CD4-positive, alpha-beta memory T cell (primary cell): ENCODE data around the gene SHB. TPM values are rescaled to one million over a fixed set of nuclear protein-coding genes. Genes with fewer than 3 reads are reported as not detected.
A peak's percentile ranks its signal among the peaks of the same experiment; 100 is the strongest.

ENCODE experiments used
- CTCF ChIA-PET: fragments of 350-600 bp; sonication (Branson Sonifier 250); formaldehyde crosslinking; loops from one replicate; lab custom pipeline; 2021; ENCODE audit warnings: inconsistent platforms; ENCODE audit not compliant: partially characterized antibody; lab: Charles Lee
- POLR2A ChIA-PET: fragments of 350-600 bp; sonication (Branson Sonifier 250); formaldehyde crosslinking; loops from one replicate; lab custom pipeline; 2021; ENCODE audit not compliant: partially characterized antibody; lab: Charles Lee
- DNase-seq, 5 donors: peaks; one replicate each; pipeline versions ENCODE4 v3.0.0 to v3.0.0-alpha.2; 2020 to 2022; ENCODE audit warnings: mixed read lengths in 1 of 5
- H3K27ac ChIP-seq: one replicate; pipeline ENCODE4 v1.7.0; 2013; ENCODE audit warnings: low read depth, low read length
- H3K27me3 ChIP-seq: 2 replicates; pipeline ENCODE4 v1.7.0; 2013; ENCODE audit warnings: mild to moderate bottlenecking, low read length, moderate library complexity; ENCODE audit not compliant: insufficient read depth
- H3K36me3 ChIP-seq: 2 replicates; pipeline ENCODE4 v1.7.0; 2013; ENCODE audit warnings: mild to moderate bottlenecking, low read length, moderate library complexity; ENCODE audit not compliant: insufficient read depth
- H3K4me1 ChIP-seq: 2 replicates; pipeline ENCODE4 v1.7.0; 2013; ENCODE audit warnings: mild to moderate bottlenecking, low read length, moderate library complexity; ENCODE audit not compliant: insufficient read depth
- H3K4me3 ChIP-seq, 2 donors: one replicate each; pipeline ENCODE4 v1.7.0; 2013; ENCODE audit warnings: low read length in 2 of 2, mild to moderate bottlenecking in 1 of 2
- H3K9me3 ChIP-seq, 2 donors: one replicate each; pipeline ENCODE4 v1.7.0; 2013; ENCODE audit warnings: low read length in 2 of 2, control low read depth in 1 of 2; ENCODE audit not compliant: control insufficient read depth in 1 of 2
- H3K27ac Mint-ChIP-seq, 7 donors: one replicate each; pipeline ENCODE4 v1.8.0; 2020 to 2021; ENCODE audit warnings: mixed read lengths in 7 of 7, mild to moderate bottlenecking in 6 of 7, inconsistent platforms in 3 of 7, moderate library complexity in 3 of 7
- H3K27me3 Mint-ChIP-seq, 2 donors: one replicate each; pipeline ENCODE4 v1.8.0; 2020 to 2021; ENCODE audit warnings: mixed read lengths in 2 of 2
- H3K36me3 Mint-ChIP-seq, 2 donors: one replicate each; pipeline ENCODE4 v1.8.0; 2020 to 2021; ENCODE audit warnings: mixed read lengths in 2 of 2, inconsistent platforms in 1 of 2, mild to moderate bottlenecking in 1 of 2
- H3K4me1 Mint-ChIP-seq, 4 donors: one replicate each; pipeline ENCODE4 v1.8.0; 2020 to 2021; ENCODE audit warnings: mixed read lengths in 4 of 4, mild to moderate bottlenecking in 1 of 4
- H3K4me3 Mint-ChIP-seq, 8 donors: one replicate each; pipeline ENCODE4 v1.8.0; 2020 to 2021; ENCODE audit warnings: mixed read lengths in 8 of 8, mild to moderate bottlenecking in 7 of 8, moderate library complexity in 6 of 8, inconsistent platforms in 3 of 8
- H3K9me3 Mint-ChIP-seq, 8 donors: one replicate each; pipeline ENCODE4 v1.8.0; 2020 to 2021; ENCODE audit warnings: mixed read lengths in 8 of 8, mild to moderate bottlenecking in 5 of 8, inconsistent platforms in 3 of 8, moderate library complexity in 1 of 8
- intact Hi-C: fragments of 100-400 bp; cut with micrococcal nuclease; formaldehyde crosslinking; loops from one replicate; pipeline ENCODE4 v1.15.1; 2023
- polyA plus RNA-seq, 2 donors: library from polyadenylated mRNA; unstranded; fragments of 300-500 nt; fragmentation: Illumina TruSeq; gene quantifications; one replicate each; pipeline ENCODE4 v1.2.3, GENCODE V29; 2021
- total RNA-seq, 2 experiments: library from RNA; stranded (reverse); gene quantifications; one replicate each; pipeline ENCODE4 v1.2.3, GENCODE V29; 2021

The SHB gene
- total and polyA plus RNA-seq, 4 experiments from 2014 or later: 0.10 to 1.3 (median 0.49) TPM

- Mint-ChIP-seq H3K4me3 (no peak overlapping the region), H3K36me3 (no peaks in the 10 kb centered on the region), H3K9me3 (peaks cover 0 to 2% (median 0%) of the 10 kb centered on the region in 8 donors), H3K27ac (no peak overlapping the region), H3K4me1 (peaks cover 0 to 2% (median under 1%) of the 10 kb centered on the region in 4 donors), H3K27me3 (peaks cover 17 to 29% of the 10 kb centered on the region in 2 donors)
- DNase-seq: no peak
- CTCF ChIA-PET: interaction anchor here (1.2 kb wide), 1 partner anchor 8 kb away, joined by 3 read pairs; no protein-coding TSS in a partner anchor
- intact Hi-C loops: no loop called here
- Histone ChIP-seq H3K4me1 (no peaks in the 10 kb centered on the region), H3K9me3 (no peaks in the 10 kb centered on the region), H3K4me3 (no peak overlapping the region), H3K27me3 (no peaks in the 10 kb centered on the region), H3K27ac (no peak overlapping the region), H3K36me3 (no peaks in the 10 kb centered on the region)
- POLR2A ChIA-PET: no interaction called here
Observed at GRCh38 chr9:38081356-38082108, 12.5 kb upstream of the SHB start.

DNA sequence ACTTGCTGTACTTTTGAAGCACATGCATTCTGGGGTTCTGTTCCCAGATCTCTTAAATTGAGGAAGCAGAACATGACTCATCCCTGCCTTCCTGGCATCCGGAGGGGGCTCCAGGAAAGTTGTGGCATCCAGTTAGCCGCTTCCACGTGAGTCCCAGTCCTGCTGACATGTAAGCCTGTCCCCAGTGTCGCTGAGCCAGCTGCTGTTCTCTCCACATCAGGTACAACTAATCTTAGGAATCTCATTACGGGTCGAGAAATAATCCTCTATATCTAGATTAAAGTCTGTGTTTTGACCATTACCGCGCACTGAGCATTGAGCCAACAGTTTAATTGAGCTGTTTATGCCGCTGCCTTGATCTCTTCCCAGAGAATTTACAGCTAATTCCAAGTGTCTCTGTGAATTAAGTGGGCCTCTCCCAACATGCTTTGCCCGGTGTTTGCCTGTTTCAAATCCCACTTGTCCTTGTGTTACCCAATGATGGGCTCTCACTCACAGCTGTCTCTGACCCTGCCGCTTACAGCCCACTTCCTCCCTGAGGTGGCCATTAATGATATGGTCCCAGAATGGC lies 10.5 kb upstream of the SHB start:
- Histone ChIP-seq H3K36me3 (no peaks in the 10 kb centered on the region), H3K27me3 (no peaks in the 10 kb centered on the region), H3K4me3 (no peak overlapping the region), H3K9me3 (no peaks in the 10 kb centered on the region), H3K27ac (no peak overlapping the region), H3K4me1 (no peaks in the 10 kb centered on the region)
- ChIA-PET POLR2A (no interaction called here), CTCF (interaction anchor here (2.2 kb wide), 1 partner anchor 8 kb away, joined by 7 read pairs; no protein-coding TSS in a partner anchor)
- H3K36me3 Mint-ChIP-seq: no peaks in the 10 kb centered on the region
- peaks cover 0 to 3% (median under 1%) of the 10 kb centered on the region in 4 donors for H3K4me1 Mint-ChIP-seq
- H3K9me3 Mint-ChIP-seq: peaks cover 0 to 2% (median 0%) of the 10 kb centered on the region in 8 donors
- intact Hi-C loops: no loop called here
- H3K27ac Mint-ChIP-seq: no peak overlapping the region
- DNase-seq: no peak
- H3K27me3 Mint-ChIP-seq: peaks cover 16 to 27% of the 10 kb centered on the region in 2 donors
- no peak overlapping the region for H3K4me3 Mint-ChIP-seq

GRCh38 chr9:38075272-38075671 lies 6.2 kb upstream of the SHB start:
- ChIA-PET POLR2A (no interaction called here), CTCF (interaction anchor here (1.6 to 1.9 kb wide), 2 partner anchors 11 to 13 kb away, joined by 4 to 7 read pairs; no protein-coding TSS in a partner anchor)
- Histone ChIP-seq H3K36me3 (no peaks in the 10 kb centered on the region), H3K27me3 (no peaks in the 10 kb centered on the region), H3K4me1 (peaks cover 7% of the 10 kb centered on the region), H3K4me3 (no peak overlapping the region), H3K27ac (no peak overlapping the region), H3K9me3 (no peaks in the 10 kb centered on the region)
- Mint-ChIP-seq H3K27me3 (peaks cover 8 to 13% of the 10 kb centered on the region in 2 donors), H3K27ac (no peak overlapping the region), H3K36me3 (no peaks in the 10 kb centered on the region), H3K4me3 (no peak overlapping the region), H3K9me3 (peaks cover 0 to 2% (median 0%) of the 10 kb centered on the region in 8 donors), H3K4me1 (peaks cover 8 to 16% (median 13%) of the 10 kb centered on the region in 4 donors)
- no peak for DNase-seq
- intact Hi-C loops: no loop called here

DNA sequence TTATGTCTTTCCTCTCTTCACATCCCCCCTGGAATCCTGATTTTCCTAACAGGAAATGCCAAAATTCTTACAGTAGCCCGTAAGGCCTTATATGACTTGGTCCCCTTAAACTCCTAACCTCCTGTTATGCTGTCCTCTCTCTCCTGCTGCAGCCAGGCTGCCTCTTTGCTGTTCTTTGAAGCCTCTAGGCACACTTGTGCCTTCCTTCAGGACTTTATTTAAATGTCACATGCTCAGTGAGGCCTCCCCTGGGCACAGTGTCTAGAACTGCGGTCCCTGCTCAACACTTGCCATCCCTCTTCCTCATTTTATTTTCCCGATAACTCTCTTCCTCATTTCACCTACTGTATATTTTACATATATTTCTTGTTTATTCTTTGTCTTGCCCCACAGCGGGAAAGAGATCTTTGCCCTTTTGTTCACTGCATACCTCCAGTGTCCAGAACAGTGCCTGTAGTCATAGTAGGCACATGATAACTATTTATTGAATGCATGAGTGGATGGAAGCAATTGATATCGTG lies 5.5 kb upstream of the SHB start:
- ChIA-PET POLR2A (no interaction called here), CTCF (no interaction called here)
- no peak for DNase-seq
- intact Hi-C loops: no loop called here
- H3K9me3 ChIP-seq: no peaks in the 10 kb centered on the region
- Mint-ChIP-seq H3K36me3 (no peaks in the 10 kb centered on the region), H3K27ac (no peak overlapping the region), H3K27me3 (peaks cover 7 to 9% of the 10 kb centered on the region in 2 donors), H3K4me3 (no peak overlapping the region), H3K4me1 (peaks cover 10 to 22% (median 18%) of the 10 kb centered on the region in 4 donors), H3K9me3 (peaks cover 0 to 2% (median 0%) of the 10 kb centered on the region in 8 donors)
- H3K27me3 ChIP-seq: no peaks in the 10 kb centered on the region
- no peak overlapping the region for H3K4me3 ChIP-seq
- peaks cover 14% of the 10 kb centered on the region for H3K4me1 ChIP-seq
- no peaks in the 10 kb centered on the region for H3K36me3 ChIP-seq
- H3K27ac ChIP-seq: no peak overlapping the region

DNA sequence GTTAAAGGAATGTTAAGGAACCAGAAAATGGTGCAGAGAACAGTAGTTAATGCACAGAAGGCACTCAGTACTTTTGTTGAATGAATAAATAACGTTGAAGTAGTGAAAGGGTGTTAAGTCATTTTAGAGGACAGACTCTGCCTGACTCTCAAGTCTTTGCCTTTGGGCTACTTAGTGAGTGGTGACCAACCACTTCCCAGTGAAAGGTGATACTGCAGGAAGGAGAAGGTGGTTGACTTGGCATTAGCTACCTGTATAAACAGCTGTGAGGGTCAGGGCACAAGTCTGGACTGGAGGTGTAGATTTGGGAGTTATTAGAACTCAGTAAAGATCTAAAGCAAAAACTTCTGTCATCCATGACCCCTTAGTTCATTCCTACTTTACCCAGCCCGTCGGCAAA lies 4.9 kb upstream of the SHB start:
- ChIA-PET CTCF (no interaction called here), POLR2A (no interaction called here)
- peaks cover 0 to 2% (median 0%) of the 10 kb centered on the region in 8 donors for H3K9me3 Mint-ChIP-seq
- H3K27ac Mint-ChIP-seq: no peak overlapping the region
- Histone ChIP-seq H3K9me3 (no peaks in the 10 kb centered on the region), H3K27me3 (no peaks in the 10 kb centered on the region), H3K36me3 (no peaks in the 10 kb centered on the region), H3K4me1 (peaks cover 14% of the 10 kb centered on the region), H3K4me3 (no peak overlapping the region), H3K27ac (no peak overlapping the region)
- DNase-seq: no peak
- H3K4me3 Mint-ChIP-seq: no peak overlapping the region
- peaks cover 3% of the 10 kb centered on the region in 2 donors for H3K27me3 Mint-ChIP-seq
- intact Hi-C loops: no loop called here
- peaks cover 10 to 23% (median 18%) of the 10 kb centered on the region in 4 donors for H3K4me1 Mint-ChIP-seq
- no peaks in the 10 kb centered on the region for H3K36me3 Mint-ChIP-seq

DNA sequence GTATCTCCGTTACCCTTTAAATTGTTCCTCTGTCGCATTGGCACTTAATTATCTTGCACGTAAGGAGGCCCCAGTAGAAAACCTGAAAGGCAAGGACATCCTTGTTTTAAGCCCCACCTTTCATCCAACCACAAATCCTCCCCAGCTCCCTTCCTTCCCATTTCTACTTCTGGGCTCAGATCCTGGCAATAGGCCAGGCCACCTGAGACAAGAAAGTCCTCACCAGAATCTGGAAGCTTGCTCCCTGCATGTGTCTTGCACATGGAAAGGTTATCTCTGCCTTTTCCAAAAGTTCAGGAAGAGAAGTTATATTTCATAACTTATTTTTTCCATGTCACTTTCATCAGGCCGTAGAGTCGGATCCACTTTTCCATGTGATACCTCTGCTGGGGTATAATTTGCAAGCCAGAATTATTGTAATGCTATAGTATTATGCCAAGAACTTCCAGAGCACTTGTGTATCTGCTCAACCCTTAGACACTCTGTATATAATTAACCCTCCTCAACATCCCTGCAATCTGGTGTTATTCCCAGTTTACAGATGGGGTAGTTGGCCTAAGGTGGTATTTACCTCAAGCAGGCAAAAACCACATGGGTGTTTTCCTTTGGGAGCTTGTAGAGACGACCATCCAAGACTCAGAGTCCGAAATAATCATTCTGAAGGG lies 2.6 kb upstream of the SHB start:
- ChIA-PET POLR2A (no interaction called here), CTCF (interaction anchor here (0.7 to 3.6 kb wide), 4 partner anchors 11 to 167 kb away, joined by 3 to 15 read pairs (median 4); no protein-coding TSS in a partner anchor)
- Mint-ChIP-seq H3K27me3 (peaks cover 1 to 2% of the 10 kb centered on the region in 2 donors), H3K9me3 (peaks cover 0 to 2% (median 0%) of the 10 kb centered on the region in 8 donors), H3K4me1 (peaks cover 15 to 34% (median 25%) of the 10 kb centered on the region in 4 donors), H3K36me3 (peaks cover 0 to 2% of the 10 kb centered on the region in 2 donors), H3K27ac (peak overlapping the region in 2 of 7 donors; percentile 60 to 66), H3K4me3 (peak overlapping the region in 2 of 8 donors; percentile 43 to 62)
- no peak overlapping the region for H3K4me3 ChIP-seq
- H3K27me3 ChIP-seq: peaks cover 6% of the 10 kb centered on the region
- H3K36me3 ChIP-seq: no peaks in the 10 kb centered on the region
- peaks cover 25% of the 10 kb centered on the region for H3K4me1 ChIP-seq
- no peak for DNase-seq
- H3K27ac ChIP-seq: no peak overlapping the region
- H3K9me3 ChIP-seq: no peaks in the 10 kb centered on the region
- intact Hi-C loops: no loop called here
